K562 (cell line): ENCODE results near the gene RNU11. TPM values are rescaled to one million over a fixed set of nuclear protein-coding genes. Genes with fewer than 3 reads are reported as not detected.

ENCODE experiments used
- CREBBP ChIP-seq: IDR thresholded peaks from one replicate; pipeline ENCODE4 v1.6.1; 2012; ENCODE audit warnings: low read depth, mild to moderate bottlenecking, control low read depth, inconsistent platforms, low read length
- ETV6 ChIP-seq, 3 experiments: fragments of 150-350 bp in 1 of 3; sonication (generic) in 1 of 3; formaldehyde crosslinking in 1 of 3; IDR thresholded peaks; 2 replicates each; pipeline versions ENCODE4 v1.6.1 to v1.8.0; 2014 to 2022; ENCODE audit warnings: borderline replicate concordance in 2 of 3, low read depth in 2 of 3, antibody characterized with exemption in 1 of 3, low read length in 1 of 3, mild to moderate bottlenecking in 1 of 3, missing genetic modification reagents in 1 of 3
- FOXK2 ChIP-seq, 2 experiments: fragments of 450-650 bp; IDR thresholded peaks in 1 of 2; conservative IDR thresholded peaks in 1 of 2; 2 replicates each; pipeline ENCODE4 v1.6.1; 2016; ENCODE audit warnings: low read depth in 2 of 2, mild to moderate bottlenecking in 1 of 2
- GABPB1 ChIP-seq: sonication (generic); formaldehyde crosslinking; IDR thresholded peaks from 2 replicates; pipeline ENCODE4 v1.8.0; 2022; ENCODE audit warnings: mild to moderate bottlenecking, missing genetic modification reagents
- ILK ChIP-seq: fragments of 450-650 bp; IDR thresholded peaks from 2 replicates; pipeline ENCODE4 v1.6.1; 2016; ENCODE audit warnings: missing genetic modification characterization, low read depth, mild to moderate bottlenecking, missing compliant biosample characterization, moderate library complexity, borderline replicate concordance
- KLF13 ChIP-seq: fragments of 450-650 bp; IDR thresholded peaks from 2 replicates; pipeline ENCODE4 v1.6.1; 2016; ENCODE audit warnings: missing genetic modification characterization, low read depth, mild to moderate bottlenecking, missing compliant biosample characterization, moderate library complexity, borderline replicate concordance
- NONO ChIP-seq, 2 experiments: fragments of 200-400 bp in 1 of 2; fragments of 450-650 bp in 1 of 2; formaldehyde crosslinking in 1 of 2; IDR thresholded peaks; 2 replicates each; pipeline ENCODE4 v1.6.1; 2017; ENCODE audit warnings: low read depth in 2 of 2, mild to moderate bottlenecking in 2 of 2, moderate library complexity in 2 of 2, low read length in 1 of 2
- NR2C1 ChIP-seq, 2 experiments: fragments of 450-650 bp; IDR thresholded peaks; 2 replicates each; pipeline ENCODE4 v1.6.1; 2017; ENCODE audit warnings: mild to moderate bottlenecking in 2 of 2, antibody characterized with exemption in 1 of 2, inconsistent platforms in 1 of 2, missing compliant biosample characterization in 1 of 2, missing genetic modification characterization in 1 of 2
- NUFIP1 ChIP-seq: fragments of 450-650 bp; IDR thresholded peaks from 2 replicates; pipeline ENCODE4 v1.6.1; 2018; ENCODE audit not compliant: partially characterized antibody
- RBM14 ChIP-seq: fragments of 200-400 bp; formaldehyde crosslinking; IDR thresholded peaks from 2 replicates; pipeline ENCODE4 v1.6.1; 2018; ENCODE audit warnings: low read depth, mild to moderate bottlenecking, low read length, moderate library complexity, borderline replicate concordance; ENCODE audit not compliant: insufficient read depth
- RBM34 ChIP-seq: fragments of 200-400 bp; formaldehyde crosslinking; IDR thresholded peaks from 2 replicates; pipeline ENCODE4 v1.6.1; 2018; ENCODE audit warnings: low read length, borderline replicate concordance; ENCODE audit not compliant: insufficient read depth
- SIRT6 ChIP-seq: IDR thresholded peaks from one replicate; pipeline ENCODE4 v1.6.1; 2012; ENCODE audit warnings: low read depth, mild to moderate bottlenecking, control low read depth, inconsistent platforms, low read length, moderate library complexity
- YY1 ChIP-seq, 3 experiments: IDR thresholded peaks; 2 replicates each; pipeline ENCODE4 v1.6.1; 2011; ENCODE audit warnings: low read length in 2 of 3, mild to moderate bottlenecking in 2 of 3, moderate library complexity in 2 of 3, borderline replicate concordance in 1 of 3, control low read depth in 1 of 3, low read depth in 1 of 3; ENCODE audit not compliant: insufficient read depth in 3 of 3, insufficient replicate concordance in 2 of 3, control insufficient read depth in 1 of 3, insufficient read length in 1 of 3; ENCODE audit errors: extremely low read depth in 1 of 3
- ZFX ChIP-seq: sonication (generic); formaldehyde crosslinking; IDR thresholded peaks from 2 replicates; pipeline ENCODE4 v1.8.0; 2022; ENCODE audit warnings: mild to moderate bottlenecking, missing genetic modification reagents, moderate library complexity
- ZNF589 ChIP-seq: fragments of 200-800 bp; sonication (Bioruptor generic); IDR thresholded peaks from 2 replicates; pipeline ENCODE4 v1.6.1; 2016; ENCODE audit warnings: low read depth, missing genetic modification characterization, missing compliant biosample characterization
- polyA plus RNA-seq, 8 experiments: library from polyadenylated mRNA; depleted of rRNA in 4 of 8; stranded (reverse) in 5 of 8; unstranded in 3 of 8; fragments of >200 nt; fragmentation: Nextera tagmentation in 2 of 8; fragmentation: Illumina TruSeq in 1 of 8; extraction: Ambion mirVana in 2 of 8; extraction: Trizol in 1 of 8; gene quantifications; 2 replicates each; pipeline versions ENCODE4 v1.2.1 to v1.2.3, GENCODE V29; 2011 to 2014; ENCODE audit warnings: inconsistent platforms in 1 of 8, missing spikeins in 1 of 8
- total RNA-seq, 7 experiments: library from RNA; depleted of rRNA in 6 of 7; stranded (reverse); fragments of >200 nt in 6 of 7; fragmentation: Illumina TruSeq in 2 of 7; extraction: Trizol in 2 of 7; gene quantifications; 2 replicates each; pipeline versions ENCODE4 v1.2.1 to v1.2.3, GENCODE V29; 2011 to 2021; ENCODE audit warnings: low replicate concordance in 1 of 7
- TF ChIP-seq, protein P1 (sequence below): sonication (generic); formaldehyde crosslinking; IDR thresholded peaks from 2 replicates; pipeline ENCODE4 v1.8.1; 2022; ENCODE audit warnings: missing genetic modification reagents
- TF ChIP-seq, protein P2 (sequence below): fragments of 450-650 bp; IDR thresholded peaks from 2 replicates; pipeline ENCODE4 v1.6.1; 2016; ENCODE audit warnings: mild to moderate bottlenecking
- TF ChIP-seq, protein P3 (sequence below): fragments of 250-450 bp; sonication (Bioruptor Pico); IDR thresholded peaks from 2 replicates; pipeline ENCODE4 v1.4.0; 2020; ENCODE audit warnings: borderline replicate concordance

RNU11 gene
- total and polyA plus RNA-seq, 9 of the 15 experiments (the other 6 are each of a cell fraction or from before 2014, with no cell fraction given) = not detected

DNA sequence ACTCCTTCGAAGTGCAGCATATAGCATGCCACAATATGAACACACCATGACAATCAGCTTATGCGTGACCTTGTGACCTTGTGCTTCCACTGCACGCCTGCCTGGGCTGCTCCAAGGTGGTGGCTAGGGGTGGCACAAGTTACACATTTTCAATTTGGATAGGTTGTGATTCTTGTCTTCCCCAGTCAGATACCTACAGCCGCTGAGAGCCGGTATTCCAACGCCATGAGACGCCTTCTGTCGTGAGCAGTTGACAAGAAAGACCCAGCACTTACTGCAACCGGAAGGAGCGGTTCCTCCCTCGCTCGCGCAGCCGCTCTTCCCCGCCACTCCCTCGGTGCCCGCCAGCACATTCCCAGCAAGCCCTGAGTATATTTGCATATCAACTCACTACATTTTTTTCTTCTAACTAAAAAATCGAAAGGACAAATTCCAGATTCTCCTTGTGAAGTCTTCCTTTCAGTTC is 359 bp upstream of the RNU11 start (continued):
- TF ChIP-seq ETV6 (IDR thresholded peaks at IDR 0.05; ENCODE audit: borderline replicate concordance in 1 of 2, low read depth in 2 of 2, low read length in 1 of 2) (no peak), ETV6 (CRISPR knock-in tag; IDR thresholded peaks at IDR 0.05; ENCODE audit: borderline replicate concordance) (no peak), KLF13 (tag) (peak; percentile 50; the same call in 1 of the 2 replicates), CREBBP (no peak), RBM14 (no peak), ZFX (CRISPR knock-in tag) (no peak), ILK (tag) (no peak), NONO (IDR thresholded peaks at IDR 0.05; ENCODE audit: low read depth in 2 of 2, low read length in 1 of 2) (peak in 1 of 2 experiments; percentile 48; a peak in 1 of 4 replicates), NR2C1 (IDR thresholded peaks at IDR 0.05) (peak; percentile 88), NR2C1 (tag; IDR thresholded peaks at IDR 0.05) (peak; percentile 94), SIRT6 (no peak), FOXK2 (conservative IDR thresholded peaks at IDR 0.05 in 1 of 2, IDR thresholded peaks at IDR 0.05 in 1 of 2; ENCODE audit: low read depth in 2 of 2) (peak; percentile 64 to 78), NUFIP1 (peak; percentile 90), GABPB1 (CRISPR knock-in tag) (peak; percentile 82), YY1 (IDR thresholded peaks at IDR 0.05; ENCODE audit: borderline replicate concordance in 1 of 3, control insufficient read depth in 1 of 3, extremely low read depth in 1 of 3, insufficient read depth in 3 of 3, insufficient read length in 1 of 3, insufficient replicate concordance in 2 of 3, low read depth in 1 of 3, low read length in 2 of 3) (peak in 1 of 3 experiments; percentile 69), RBM34 (no peak), ZNF589 (peak; percentile 87)
- TF ChIP-seq, protein P1, sequence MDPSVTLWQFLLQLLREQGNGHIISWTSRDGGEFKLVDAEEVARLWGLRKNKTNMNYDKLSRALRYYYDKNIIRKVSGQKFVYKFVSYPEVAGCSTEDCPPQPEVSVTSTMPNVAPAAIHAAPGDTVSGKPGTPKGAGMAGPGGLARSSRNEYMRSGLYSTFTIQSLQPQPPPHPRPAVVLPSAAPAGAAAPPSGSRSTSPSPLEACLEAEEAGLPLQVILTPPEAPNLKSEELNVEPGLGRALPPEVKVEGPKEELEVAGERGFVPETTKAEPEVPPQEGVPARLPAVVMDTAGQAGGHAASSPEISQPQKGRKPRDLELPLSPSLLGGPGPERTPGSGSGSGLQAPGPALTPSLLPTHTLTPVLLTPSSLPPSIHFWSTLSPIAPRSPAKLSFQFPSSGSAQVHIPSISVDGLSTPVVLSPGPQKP (CRISPR knock-in tag) = no peak
- TF ChIP-seq, protein P2, sequence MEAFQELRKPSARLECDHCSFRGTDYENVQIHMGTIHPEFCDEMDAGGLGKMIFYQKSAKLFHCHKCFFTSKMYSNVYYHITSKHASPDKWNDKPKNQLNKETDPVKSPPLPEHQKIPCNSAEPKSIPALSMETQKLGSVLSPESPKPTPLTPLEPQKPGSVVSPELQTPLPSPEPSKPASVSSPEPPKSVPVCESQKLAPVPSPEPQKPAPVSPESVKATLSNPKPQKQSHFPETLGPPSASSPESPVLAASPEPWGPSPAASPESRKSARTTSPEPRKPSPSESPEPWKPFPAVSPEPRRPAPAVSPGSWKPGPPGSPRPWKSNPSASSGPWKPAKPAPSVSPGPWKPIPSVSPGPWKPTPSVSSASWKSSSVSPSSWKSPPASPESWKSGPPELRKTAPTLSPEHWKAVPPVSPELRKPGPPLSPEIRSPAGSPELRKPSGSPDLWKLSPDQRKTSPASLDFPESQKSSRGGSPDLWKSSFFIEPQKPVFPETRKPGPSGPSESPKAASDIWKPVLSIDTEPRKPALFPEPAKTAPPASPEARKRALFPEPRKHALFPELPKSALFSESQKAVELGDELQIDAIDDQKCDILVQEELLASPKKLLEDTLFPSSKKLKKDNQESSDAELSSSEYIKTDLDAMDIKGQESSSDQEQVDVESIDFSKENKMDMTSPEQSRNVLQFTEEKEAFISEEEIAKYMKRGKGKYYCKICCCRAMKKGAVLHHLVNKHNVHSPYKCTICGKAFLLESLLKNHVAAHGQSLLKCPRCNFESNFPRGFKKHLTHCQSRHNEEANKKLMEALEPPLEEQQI = no peak
- TF ChIP-seq, protein P3, sequence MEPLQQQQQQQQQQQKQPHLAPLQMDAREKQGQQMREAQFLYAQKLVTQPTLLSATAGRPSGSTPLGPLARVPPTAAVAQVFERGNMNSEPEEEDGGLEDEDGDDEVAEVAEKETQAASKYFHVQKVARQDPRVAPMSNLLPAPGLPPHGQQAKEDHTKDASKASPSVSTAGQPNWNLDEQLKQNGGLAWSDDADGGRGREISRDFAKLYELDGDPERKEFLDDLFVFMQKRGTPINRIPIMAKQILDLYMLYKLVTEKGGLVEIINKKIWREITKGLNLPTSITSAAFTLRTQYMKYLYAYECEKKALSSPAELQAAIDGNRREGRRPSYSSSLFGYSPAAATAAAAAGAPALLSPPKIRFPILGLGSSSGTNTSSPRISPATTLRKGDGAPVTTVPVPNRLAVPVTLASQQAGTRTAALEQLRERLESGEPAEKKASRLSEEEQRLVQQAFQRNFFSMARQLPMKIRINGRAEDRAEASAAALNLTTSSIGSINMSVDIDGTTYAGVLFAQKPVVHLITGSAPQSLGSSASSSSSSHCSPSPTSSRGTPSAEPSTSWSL = no peak
